SK-N-SH treated with all-trans-retinoic acid at 6 μM for 48 hours (cell line): ENCODE data around the gene MMP21.

ENCODE experiments used
- ATAC-seq: fragments of 200-7000 bp; cut with Tn5 transposase; 3 replicates; pipeline ENCODE4 v1.9.1; 2020; ENCODE audit warnings: mild to moderate bottlenecking, moderate library complexity
- ARNTL ChIP-seq: fragments of 450-650 bp; formaldehyde crosslinking; IDR thresholded peaks from 2 replicates; pipeline ENCODE4 v1.5.0; 2020; ENCODE audit warnings: low read depth, mild to moderate bottlenecking, moderate library complexity, borderline replicate concordance
- BACH2 ChIP-seq: fragments of 250-450 bp; sonication (Bioruptor Pico); IDR thresholded peaks from 2 replicates; pipeline ENCODE4 v1.9.0; 2021; ENCODE audit warnings: mild to moderate bottlenecking, borderline replicate concordance
- CSDC2 ChIP-seq: fragments of 250-450 bp; sonication (Bioruptor Pico); IDR thresholded peaks from 2 replicates; pipeline ENCODE4 v1.5.0; 2020; ENCODE audit warnings: mild to moderate bottlenecking, moderate library complexity
- ESRRG ChIP-seq: fragments of 250-450 bp; sonication (Bioruptor Pico); IDR thresholded peaks from 2 replicates; pipeline ENCODE4 v1.6.1; 2021; ENCODE audit warnings: mild to moderate bottlenecking
- GLIS3 ChIP-seq: fragments of 250-450 bp; sonication (Bioruptor Pico); IDR thresholded peaks from 2 replicates; pipeline ENCODE4 v1.5.0; 2020; ENCODE audit warnings: mild to moderate bottlenecking, moderate library complexity
- ISL1 ChIP-seq: fragments of 250-450 bp; sonication (Bioruptor Pico); IDR thresholded peaks from 2 replicates; pipeline ENCODE4 v2.1.2; 2022; ENCODE audit warnings: mild to moderate bottlenecking, moderate library complexity
- OSR1 ChIP-seq: fragments of 250-450 bp; sonication (Bioruptor Pico); IDR thresholded peaks from 2 replicates; pipeline ENCODE4 v1.8.0; 2022; ENCODE audit warnings: moderate library complexity, mild to moderate bottlenecking, inconsistent platforms
- RARB ChIP-seq: fragments of 250-450 bp; sonication (Bioruptor Pico); IDR thresholded peaks from 2 replicates; pipeline ENCODE4 v1.8.0; 2021; ENCODE audit warnings: mild to moderate bottlenecking, moderate library complexity
- SNAI2 ChIP-seq: fragments of 250-450 bp; sonication (Bioruptor Pico); IDR thresholded peaks from 2 replicates; pipeline ENCODE4 v1.5.0; 2020; ENCODE audit warnings: mild to moderate bottlenecking, moderate library complexity
- TCF4 ChIP-seq: fragments of 250-450 bp; sonication (Bioruptor Pico); IDR thresholded peaks from 2 replicates; pipeline ENCODE4 v1.8.0; 2021; ENCODE audit warnings: mild to moderate bottlenecking, moderate library complexity, borderline replicate concordance
- TOX ChIP-seq: fragments of 250-450 bp; sonication (Bioruptor Pico); IDR thresholded peaks from 2 replicates; pipeline ENCODE4 v1.8.0; 2021; ENCODE audit warnings: mild to moderate bottlenecking, moderate library complexity, borderline replicate concordance
- ZC3H10 ChIP-seq: fragments of 250-450 bp; sonication (Bioruptor Pico); IDR thresholded peaks from 2 replicates; pipeline ENCODE4 v1.5.1; 2021; ENCODE audit warnings: mild to moderate bottlenecking, moderate library complexity
- ZFP3 ChIP-seq: fragments of 250-450 bp; sonication (Bioruptor Pico); IDR thresholded peaks from 2 replicates; pipeline ENCODE4 v1.5.0; 2020; ENCODE audit warnings: mild to moderate bottlenecking, moderate library complexity
- ZFP30 ChIP-seq: fragments of 450-650 bp; formaldehyde crosslinking; IDR thresholded peaks from 2 replicates; pipeline ENCODE4 v1.5.0; 2022; ENCODE audit warnings: mild to moderate bottlenecking, moderate library complexity
- ZNF565 ChIP-seq: fragments of 450-650 bp; formaldehyde crosslinking; conservative IDR thresholded peaks from 2 replicates; pipeline ENCODE4 v1.5.0; 2020; ENCODE audit warnings: low read depth, mild to moderate bottlenecking, moderate library complexity
- ZNF8 ChIP-seq: fragments of 450-650 bp; formaldehyde crosslinking; IDR thresholded peaks from 2 replicates; pipeline ENCODE4 v1.5.0; 2020; ENCODE audit warnings: mild to moderate bottlenecking, moderate library complexity
- TF ChIP-seq, protein P1 (sequence below): fragments of 250-450 bp; sonication (Bioruptor Pico); IDR thresholded peaks from 2 replicates; pipeline ENCODE4 v1.5.1; 2021; ENCODE audit warnings: mild to moderate bottlenecking, moderate library complexity
- TF ChIP-seq, protein P2 (sequence below): fragments of 250-450 bp; sonication (Bioruptor Pico); IDR thresholded peaks from 2 replicates; pipeline ENCODE4 v1.5.1; 2020; ENCODE audit warnings: low read depth, mild to moderate bottlenecking, moderate library complexity
- TF ChIP-seq, protein P3 (sequence below): fragments of 250-450 bp; sonication (Bioruptor Pico); IDR thresholded peaks from 2 replicates; pipeline ENCODE4 v1.8.0; 2021; ENCODE audit warnings: low read depth, mild to moderate bottlenecking, moderate library complexity, borderline replicate concordance
- TF ChIP-seq, protein P4 (sequence below): fragments of 250-450 bp; sonication (Bioruptor Pico); IDR thresholded peaks from 2 replicates; pipeline ENCODE4 v1.5.0; 2020; ENCODE audit warnings: mild to moderate bottlenecking, moderate library complexity
- TF ChIP-seq, protein P5 (sequence below): fragments of 250-450 bp; sonication (Bioruptor Pico); IDR thresholded peaks from 2 replicates; pipeline ENCODE4 v1.8.0; 2020; ENCODE audit warnings: mild to moderate bottlenecking, moderate library complexity, borderline replicate concordance

MMP21 gene

DNA sequence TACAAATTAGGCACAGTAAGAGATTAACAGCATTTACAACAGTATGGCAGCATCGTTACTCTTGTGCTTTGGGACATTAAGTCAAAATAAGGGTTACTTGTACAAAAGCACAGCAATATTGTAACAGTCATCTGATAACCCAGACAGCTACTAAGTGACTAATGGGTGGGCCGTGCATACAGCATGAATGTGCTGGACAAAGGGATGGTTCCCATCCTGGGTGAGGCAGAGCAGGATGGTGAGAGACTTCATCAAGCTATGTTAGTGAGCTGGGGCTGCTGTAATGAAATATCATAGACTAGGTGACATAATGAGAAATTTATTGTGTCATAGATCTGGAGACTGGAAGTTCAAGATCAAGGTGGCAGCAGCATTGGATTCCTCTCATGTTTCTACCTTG is 30.7 kb downstream of the MMP21 start:
- no peak for ATAC-seq
- TF ChIP-seq TCF4 (CRISPR knock-in tag) = no peak
- TF ChIP-seq ZNF8 = no peak
- TF ChIP-seq OSR1 (CRISPR knock-in tag) = no peak
- no peak for TF ChIP-seq ARNTL
- TF ChIP-seq ZFP30 (CRISPR knock-in tag) = no peak
- TF ChIP-seq, protein P1, sequence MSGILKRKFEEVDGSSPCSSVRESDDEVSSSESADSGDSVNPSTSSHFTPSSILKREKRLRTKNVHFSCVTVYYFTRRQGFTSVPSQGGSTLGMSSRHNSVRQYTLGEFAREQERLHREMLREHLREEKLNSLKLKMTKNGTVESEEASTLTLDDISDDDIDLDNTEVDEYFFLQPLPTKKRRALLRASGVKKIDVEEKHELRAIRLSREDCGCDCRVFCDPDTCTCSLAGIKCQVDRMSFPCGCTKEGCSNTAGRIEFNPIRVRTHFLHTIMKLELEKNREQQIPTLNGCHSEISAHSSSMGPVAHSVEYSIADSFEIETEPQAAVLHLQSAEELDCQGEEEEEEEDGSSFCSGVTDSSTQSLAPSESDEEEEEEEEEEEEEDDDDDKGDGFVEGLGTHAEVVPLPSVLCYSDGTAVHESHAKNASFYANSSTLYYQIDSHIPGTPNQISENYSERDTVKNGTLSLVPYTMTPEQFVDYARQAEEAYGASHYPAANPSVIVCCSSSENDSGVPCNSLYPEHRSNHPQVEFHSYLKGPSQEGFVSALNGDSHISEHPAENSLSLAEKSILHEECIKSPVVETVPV = no peak
- no peak for TF ChIP-seq ESRRG (CRISPR knock-in tag)
- TF ChIP-seq, protein P2, sequence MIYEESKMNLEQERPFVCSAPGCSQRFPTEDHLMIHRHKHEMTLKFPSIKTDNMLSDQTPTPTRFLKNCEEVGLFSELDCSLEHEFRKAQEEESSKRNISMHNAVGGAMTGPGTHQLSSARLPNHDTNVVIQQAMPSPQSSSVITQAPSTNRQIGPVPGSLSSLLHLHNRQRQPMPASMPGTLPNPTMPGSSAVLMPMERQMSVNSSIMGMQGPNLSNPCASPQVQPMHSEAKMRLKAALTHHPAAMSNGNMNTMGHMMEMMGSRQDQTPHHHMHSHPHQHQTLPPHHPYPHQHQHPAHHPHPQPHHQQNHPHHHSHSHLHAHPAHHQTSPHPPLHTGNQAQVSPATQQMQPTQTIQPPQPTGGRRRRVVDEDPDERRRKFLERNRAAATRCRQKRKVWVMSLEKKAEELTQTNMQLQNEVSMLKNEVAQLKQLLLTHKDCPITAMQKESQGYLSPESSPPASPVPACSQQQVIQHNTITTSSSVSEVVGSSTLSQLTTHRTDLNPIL (CRISPR knock-in tag) = no peak
- TF ChIP-seq ZFP3 (CRISPR knock-in tag) = no peak
- TF ChIP-seq, protein P3, sequence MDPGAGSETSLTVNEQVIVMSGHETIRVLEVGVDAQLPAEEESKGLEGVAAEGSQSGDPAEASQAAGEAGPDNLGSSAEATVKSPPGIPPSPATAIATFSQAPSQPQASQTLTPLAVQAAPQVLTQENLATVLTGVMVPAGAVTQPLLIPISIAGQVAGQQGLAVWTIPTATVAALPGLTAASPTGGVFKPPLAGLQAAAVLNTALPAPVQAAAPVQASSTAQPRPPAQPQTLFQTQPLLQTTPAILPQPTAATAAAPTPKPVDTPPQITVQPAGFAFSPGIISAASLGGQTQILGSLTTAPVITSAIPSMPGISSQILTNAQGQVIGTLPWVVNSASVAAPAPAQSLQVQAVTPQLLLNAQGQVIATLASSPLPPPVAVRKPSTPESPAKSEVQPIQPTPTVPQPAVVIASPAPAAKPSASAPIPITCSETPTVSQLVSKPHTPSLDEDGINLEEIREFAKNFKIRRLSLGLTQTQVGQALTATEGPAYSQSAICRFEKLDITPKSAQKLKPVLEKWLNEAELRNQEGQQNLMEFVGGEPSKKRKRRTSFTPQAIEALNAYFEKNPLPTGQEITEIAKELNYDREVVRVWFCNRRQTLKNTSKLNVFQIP (CRISPR knock-in tag) = no peak
- TF ChIP-seq CSDC2 (CRISPR knock-in tag) = no peak
- no peak for TF ChIP-seq SNAI2 (CRISPR knock-in tag)
- no peak for TF ChIP-seq ZC3H10 (CRISPR knock-in tag)
- no peak for TF ChIP-seq TOX (CRISPR knock-in tag)
- TF ChIP-seq ZNF565 (CRISPR knock-in tag) = no peak
- TF ChIP-seq, protein P4, sequence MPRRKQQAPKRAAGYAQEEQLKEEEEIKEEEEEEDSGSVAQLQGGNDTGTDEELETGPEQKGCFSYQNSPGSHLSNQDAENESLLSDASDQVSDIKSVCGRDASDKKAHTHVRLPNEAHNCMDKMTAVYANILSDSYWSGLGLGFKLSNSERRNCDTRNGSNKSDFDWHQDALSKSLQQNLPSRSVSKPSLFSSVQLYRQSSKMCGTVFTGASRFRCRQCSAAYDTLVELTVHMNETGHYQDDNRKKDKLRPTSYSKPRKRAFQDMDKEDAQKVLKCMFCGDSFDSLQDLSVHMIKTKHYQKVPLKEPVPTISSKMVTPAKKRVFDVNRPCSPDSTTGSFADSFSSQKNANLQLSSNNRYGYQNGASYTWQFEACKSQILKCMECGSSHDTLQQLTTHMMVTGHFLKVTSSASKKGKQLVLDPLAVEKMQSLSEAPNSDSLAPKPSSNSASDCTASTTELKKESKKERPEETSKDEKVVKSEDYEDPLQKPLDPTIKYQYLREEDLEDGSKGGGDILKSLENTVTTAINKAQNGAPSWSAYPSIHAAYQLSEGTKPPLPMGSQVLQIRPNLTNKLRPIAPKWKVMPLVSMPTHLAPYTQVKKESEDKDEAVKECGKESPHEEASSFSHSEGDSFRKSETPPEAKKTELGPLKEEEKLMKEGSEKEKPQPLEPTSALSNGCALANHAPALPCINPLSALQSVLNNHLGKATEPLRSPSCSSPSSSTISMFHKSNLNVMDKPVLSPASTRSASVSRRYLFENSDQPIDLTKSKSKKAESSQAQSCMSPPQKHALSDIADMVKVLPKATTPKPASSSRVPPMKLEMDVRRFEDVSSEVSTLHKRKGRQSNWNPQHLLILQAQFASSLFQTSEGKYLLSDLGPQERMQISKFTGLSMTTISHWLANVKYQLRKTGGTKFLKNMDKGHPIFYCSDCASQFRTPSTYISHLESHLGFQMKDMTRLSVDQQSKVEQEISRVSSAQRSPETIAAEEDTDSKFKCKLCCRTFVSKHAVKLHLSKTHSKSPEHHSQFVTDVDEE (CRISPR knock-in tag) = no peak
- no peak for TF ChIP-seq BACH2 (CRISPR knock-in tag)
- TF ChIP-seq, protein P5, sequence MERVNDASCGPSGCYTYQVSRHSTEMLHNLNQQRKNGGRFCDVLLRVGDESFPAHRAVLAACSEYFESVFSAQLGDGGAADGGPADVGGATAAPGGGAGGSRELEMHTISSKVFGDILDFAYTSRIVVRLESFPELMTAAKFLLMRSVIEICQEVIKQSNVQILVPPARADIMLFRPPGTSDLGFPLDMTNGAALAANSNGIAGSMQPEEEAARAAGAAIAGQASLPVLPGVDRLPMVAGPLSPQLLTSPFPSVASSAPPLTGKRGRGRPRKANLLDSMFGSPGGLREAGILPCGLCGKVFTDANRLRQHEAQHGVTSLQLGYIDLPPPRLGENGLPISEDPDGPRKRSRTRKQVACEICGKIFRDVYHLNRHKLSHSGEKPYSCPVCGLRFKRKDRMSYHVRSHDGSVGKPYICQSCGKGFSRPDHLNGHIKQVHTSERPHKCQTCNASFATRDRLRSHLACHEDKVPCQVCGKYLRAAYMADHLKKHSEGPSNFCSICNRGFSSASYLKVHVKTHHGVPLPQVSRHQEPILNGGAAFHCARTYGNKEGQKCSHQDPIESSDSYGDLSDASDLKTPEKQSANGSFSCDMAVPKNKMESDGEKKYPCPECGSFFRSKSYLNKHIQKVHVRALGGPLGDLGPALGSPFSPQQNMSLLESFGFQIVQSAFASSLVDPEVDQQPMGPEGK (CRISPR knock-in tag) = no peak
- TF ChIP-seq GLIS3 = no peak

DNA sequence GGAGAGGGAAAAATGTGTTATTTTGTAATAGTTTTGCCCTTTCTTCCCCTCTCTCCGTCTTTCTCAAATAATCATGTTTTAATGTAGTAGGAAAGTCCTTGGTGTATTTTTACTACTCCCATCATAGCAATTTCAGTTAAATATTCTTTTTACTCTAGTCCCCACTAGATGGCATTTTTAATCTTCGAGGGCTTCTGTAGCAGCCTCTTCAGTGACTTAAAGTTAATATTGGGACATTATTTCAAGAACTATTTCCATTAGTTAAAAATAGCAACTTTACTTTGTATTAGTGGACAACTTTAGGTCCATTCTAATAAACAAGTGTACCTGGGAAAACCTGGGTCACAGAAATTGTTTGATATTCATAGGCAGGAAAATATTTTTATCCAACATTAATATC is 33.2 kb downstream of the MMP21 start:
- TF ChIP-seq, protein P5 (CRISPR knock-in tag) = no peak
- TF ChIP-seq ZC3H10 (CRISPR knock-in tag) (no peak), ESRRG (CRISPR knock-in tag) (no peak), ZNF565 (CRISPR knock-in tag) (no peak), TCF4 (CRISPR knock-in tag) (no peak), ARNTL (no peak), RARB (CRISPR knock-in tag) (no peak), BACH2 (CRISPR knock-in tag) (no peak), ZFP3 (CRISPR knock-in tag) (no peak), OSR1 (CRISPR knock-in tag) (no peak), SNAI2 (CRISPR knock-in tag) (no peak), ISL1 (CRISPR knock-in tag) (no peak)
- TF ChIP-seq, protein P3 (CRISPR knock-in tag) = no peak
- TF ChIP-seq, protein P4 (CRISPR knock-in tag) = no peak
- ATAC-seq = no peak
